H1 (cell line): ENCODE measurements around the gene PMEPA1. TPM values are rescaled to one million over a fixed set of nuclear protein-coding genes. Genes with fewer than 3 reads are reported as not detected.

ENCODE experiments used
- CBX8 ChIP-seq: fragments of 300-800, 300-1000 bp; sonication (generic); IDR thresholded peaks from 2 replicates; pipeline ENCODE4 v1.7.1; 2016; ENCODE audit warnings: low read depth, low read length, borderline replicate concordance
- CHD7 ChIP-seq: fragments of 300-600 bp; sonication (generic); IDR thresholded peaks from 2 replicates; pipeline ENCODE4 v1.7.1; 2012; ENCODE audit warnings: low read length, moderate library complexity, mild to moderate bottlenecking, inconsistent platforms; ENCODE audit not compliant: insufficient replicate concordance
- HDAC6 ChIP-seq: IDR thresholded peaks from one replicate; pipeline ENCODE4 v1.7.1; 2012; ENCODE audit warnings: low read depth, mild to moderate bottlenecking, inconsistent platforms, low read length, moderate library complexity
- RFX5 ChIP-seq: IDR thresholded peaks from 2 replicates; pipeline ENCODE4 v1.6.1; 2011; ENCODE audit warnings: low read depth, low read length, improper control_type of control experiment, borderline replicate concordance
- SIX5 ChIP-seq: IDR thresholded peaks from 2 replicates; pipeline ENCODE4 v1.6.1; 2011; ENCODE audit warnings: mild to moderate bottlenecking, low read depth, low read length
- TCF12 ChIP-seq: IDR thresholded peaks from 2 replicates; pipeline ENCODE4 v1.6.1; 2011; ENCODE audit warnings: low read depth, mild to moderate bottlenecking, low read length
- polyA plus RNA-seq, 7 experiments: library from polyadenylated mRNA; depleted of rRNA in 3 of 7; stranded (reverse) in 5 of 7; unstranded in 2 of 7; fragments of >200 nt in 5 of 7; fragments of 200-250 nt in 2 of 7; gene quantifications; 1 replicate in 5 of 7; 2 replicates in 1 of 7; 4 replicates in 1 of 7; pipeline versions ENCODE4 v1.2.1 to v1.2.3, GENCODE V29; 2011 to 2013; ENCODE audit warnings: missing spikeins in 2 of 7, mixed read lengths in 2 of 7
- total RNA-seq: library from RNA; stranded (reverse); fragmentation: NEBNext Ultra II Directional; extraction: Animal tissue kit (Norgen Biotek cat#: 25700); gene quantifications from 2 replicates; pipeline ENCODE4 v1.2.1, GENCODE V29; 2021

The PMEPA1 gene
- total and polyA plus RNA-seq, 2 of the 8 experiments (the other 6 are each of a cell fraction or from before 2014, with no cell fraction given): 12.7 to 20.5 TPM

GRCh38 chr20:57659517-57660180, 50.2 kb downstream of the PMEPA1 start (continued):
- TF ChIP-seq CHD7 (no peak), HDAC6 (no peak), CBX8 (no peak), RFX5 (no peak), SIX5 (no peak), TCF12 (no peak)
